Right lobe of liver (tissue), 6 donors: ENCODE measurements around the gene FDX1. TPM values are rescaled to one million over a fixed set of nuclear protein-coding genes. Genes with fewer than 3 reads are reported as not detected.

Source experiments
- ATAC-seq, 4 donors: fragments of 200-7000 bp; cut with Tn5 transposase; one replicate each; pipeline ENCODE4 v1.9.1; 2020; ENCODE audit warnings: mild to moderate bottlenecking in 4 of 4, moderate library complexity in 4 of 4
- DNase-seq, 3 donors: peaks; one replicate each; pipeline ENCODE4 v3.0.0-alpha.2; 2020
- H3K27ac ChIP-seq, 3 donors: fragments of 200-600 bp; one replicate each; pipeline ENCODE4 v1.8.0; 2022
- H3K27me3 ChIP-seq, 2 donors: fragments of 200-600 bp; one replicate each; pipeline ENCODE4 v1.8.0; 2022
- H3K36me3 ChIP-seq, 4 donors: fragments of 200-600 bp; sonication (generic) in 1 of 4; one replicate each; pipeline versions ENCODE4 v1.5.1 to v1.8.0; 2017 to 2022; ENCODE audit warnings: control low read depth in 1 of 4
- H3K4me1 ChIP-seq, 4 donors: fragments of 200-600 bp; sonication (generic) in 1 of 4; one replicate each; pipeline versions ENCODE4 v1.5.1 to v1.8.0; 2017 to 2022; ENCODE audit warnings: control low read depth in 1 of 4
- H3K4me3 ChIP-seq, 3 donors: fragments of 200-600 bp; one replicate each; pipeline ENCODE4 v1.8.0; 2022
- H3K9me3 ChIP-seq, 4 donors: fragments of 200-600 bp; sonication (generic) in 1 of 4; one replicate each; pipeline versions ENCODE4 v1.5.1 to v1.8.0; 2017 to 2022; ENCODE audit warnings: control low read depth in 1 of 4
- POLR2A ChIP-seq: fragments of 450-650 bp; IDR thresholded peaks from one replicate; pipeline ENCODE4 v1.6.1; 2017; ENCODE audit warnings: antibody characterized with exemption, mild to moderate bottlenecking
- WGBS: methylation state at CpG from one replicate; pipeline ENCODE4 v1.1.6; 2018; ENCODE audit warnings: low coverage, low lambda C conversion rate; ENCODE audit not compliant: insufficient coverage; ENCODE audit errors: missing lambda C conversion rate; 5-methylcytosine and 5-hydroxymethylcytosine counted together
- intact Hi-C, 2 donors: fragments of 100-400 bp; cut with DNase I; formaldehyde crosslinking; loops; one replicate each; pipeline versions ENCODE4 v1.11.2 to v1.14.1; 2022
- total RNA-seq, 6 experiments: library from RNA; depleted of rRNA in 2 of 6; stranded (reverse); fragments of >200 nt in 2 of 6; fragmentation: NEBNext Ultra II Directional in 3 of 6; extraction: Animal tissue kit (Norgen Biotek cat#: 25700) in 3 of 6; gene quantifications; one replicate each; pipeline versions ENCODE4 v1.1.0 to v1.2.4, GENCODE V29; 2016 to 2023
- TF ChIP-seq, protein P1 (sequence below), 4 donors: fragments of 200-600 bp in 3 of 4; fragments of 450-650 bp in 1 of 4; IDR thresholded peaks; one replicate each; pipeline versions ENCODE4 v1.5.1 to v1.8.0; 2016 to 2022; ENCODE audit warnings: antibody characterized with exemption in 4 of 4, mild to moderate bottlenecking in 2 of 4
- donor health status: DM: no; HTN: yes; CAD: no.
- donor health status: DM: no; HTN: no; CAD: no.
- donor health status: DM: no; HTN: no; CAD: no.
- donor health status: DM: no; HTN: yes; CAD: no.
- donor health status: DM: no; HTN: yes; CAD: no.

Gene FDX1
- total RNA-seq, 6 experiments from 2014 or later = 20.6 to 42.6 (median 25.1) TPM

DNA sequence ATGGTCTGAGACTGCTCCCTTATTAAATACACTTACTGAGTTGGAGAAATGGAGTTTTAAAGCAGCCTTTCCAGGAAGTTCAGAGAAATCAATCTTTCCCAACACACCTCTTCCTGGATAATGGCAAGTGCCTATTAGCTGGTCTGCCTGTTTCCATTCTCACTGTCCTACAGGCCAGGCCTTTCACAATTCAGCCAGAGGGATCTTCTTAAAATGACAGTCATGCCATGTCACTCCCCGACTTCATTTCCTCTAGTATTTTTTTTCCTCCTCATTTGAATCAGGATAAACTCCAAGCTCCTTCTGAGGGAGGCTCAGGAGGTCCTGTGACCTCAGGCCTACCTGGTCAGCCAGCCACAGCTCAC lies 62.6 kb downstream of the FDX1 start:
- Histone ChIP-seq H3K27me3 (no peaks in the 10 kb centered on the region), H3K36me3 (no peaks in the 10 kb centered on the region), H3K4me3 (no peak overlapping the region), H3K9me3 (no peaks in the 10 kb centered on the region), H3K4me1 (no peaks in the 10 kb centered on the region), H3K27ac (no peak overlapping the region)
- TF ChIP-seq POLR2A = no peak
- TF ChIP-seq, protein P1, sequence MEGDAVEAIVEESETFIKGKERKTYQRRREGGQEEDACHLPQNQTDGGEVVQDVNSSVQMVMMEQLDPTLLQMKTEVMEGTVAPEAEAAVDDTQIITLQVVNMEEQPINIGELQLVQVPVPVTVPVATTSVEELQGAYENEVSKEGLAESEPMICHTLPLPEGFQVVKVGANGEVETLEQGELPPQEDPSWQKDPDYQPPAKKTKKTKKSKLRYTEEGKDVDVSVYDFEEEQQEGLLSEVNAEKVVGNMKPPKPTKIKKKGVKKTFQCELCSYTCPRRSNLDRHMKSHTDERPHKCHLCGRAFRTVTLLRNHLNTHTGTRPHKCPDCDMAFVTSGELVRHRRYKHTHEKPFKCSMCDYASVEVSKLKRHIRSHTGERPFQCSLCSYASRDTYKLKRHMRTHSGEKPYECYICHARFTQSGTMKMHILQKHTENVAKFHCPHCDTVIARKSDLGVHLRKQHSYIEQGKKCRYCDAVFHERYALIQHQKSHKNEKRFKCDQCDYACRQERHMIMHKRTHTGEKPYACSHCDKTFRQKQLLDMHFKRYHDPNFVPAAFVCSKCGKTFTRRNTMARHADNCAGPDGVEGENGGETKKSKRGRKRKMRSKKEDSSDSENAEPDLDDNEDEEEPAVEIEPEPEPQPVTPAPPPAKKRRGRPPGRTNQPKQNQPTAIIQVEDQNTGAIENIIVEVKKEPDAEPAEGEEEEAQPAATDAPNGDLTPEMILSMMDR (IDR thresholded peaks at IDR 0.05) = no peak
- 42% methylated on average over 1 of the region's 1 CpG for WGBS
- no peak for ATAC-seq
- DNase-seq = no peak
- intact Hi-C loops = no loop called here

GRCh38 chr11:110493346-110493745 lies 63.6 kb downstream of the FDX1 start:
- Histone ChIP-seq H3K27me3 (no peaks in the 10 kb centered on the region), H3K4me3 (no peak overlapping the region), H3K36me3 (no peaks in the 10 kb centered on the region), H3K9me3 (no peaks in the 10 kb centered on the region), H3K4me1 (no peaks in the 10 kb centered on the region), H3K27ac (no peak overlapping the region)
- ATAC-seq = no peak
- WGBS = 84% methylated on average over 2 of the region's 2 CpGs
- DNase-seq = no peak
- no peak for TF ChIP-seq POLR2A
- TF ChIP-seq, protein P1 (IDR thresholded peaks at IDR 0.05) = no peak
- intact Hi-C loops = no loop called here

DNA sequence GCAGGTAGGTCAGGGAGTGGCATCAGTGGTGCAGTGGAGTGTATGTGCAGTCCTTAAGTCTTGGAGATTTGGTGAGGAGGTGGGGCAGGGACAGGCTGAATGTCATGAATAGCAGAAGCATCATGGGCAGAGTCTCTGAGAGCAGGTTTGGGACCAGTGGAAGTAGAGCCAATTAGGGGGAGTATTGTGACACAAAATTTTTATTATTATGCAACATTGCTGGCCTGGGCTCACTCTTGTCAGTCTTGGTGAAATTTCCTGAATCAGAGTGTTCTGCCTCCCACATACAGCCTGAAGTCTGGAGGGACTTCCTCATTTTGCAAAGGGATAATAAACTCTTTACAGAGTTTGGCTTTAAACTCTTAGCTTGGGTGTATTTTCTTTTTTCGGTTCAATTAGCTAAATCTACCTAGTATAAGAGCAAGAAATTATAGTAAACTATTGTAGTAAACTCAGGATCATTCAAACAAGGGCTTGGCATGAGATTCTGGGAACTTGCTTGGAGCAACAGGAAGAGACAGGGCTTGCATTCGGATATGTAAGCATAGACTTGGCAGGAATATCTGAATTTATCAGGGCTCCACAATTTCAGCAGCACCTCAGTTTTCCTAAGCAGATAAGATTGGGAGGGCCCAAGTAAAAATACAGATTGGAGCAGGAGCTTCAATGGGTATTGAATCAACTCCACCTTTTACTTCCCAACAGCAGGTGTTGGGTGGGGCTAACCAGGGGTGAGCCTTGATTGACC lies 67.7 kb downstream of the FDX1 start:
- ATAC-seq (peak; percentile 52 to 87 (median 64)), DNase-seq (no peak)
- no peaks in the 10 kb centered on the region for H3K36me3 ChIP-seq
- no peaks in the 10 kb centered on the region for H3K9me3 ChIP-seq
- H3K4me3 ChIP-seq = no peak overlapping the region
- H3K27ac ChIP-seq = no peak overlapping the region
- WGBS = 0% methylated on average over 2 of the region's 2 CpGs
- TF ChIP-seq POLR2A = no peak
- TF ChIP-seq, protein P1 (IDR thresholded peaks at IDR 0.05) = no peak
- H3K4me1 ChIP-seq = no peaks in the 10 kb centered on the region
- intact Hi-C loops = no loop called here
- no peaks in the 10 kb centered on the region for H3K27me3 ChIP-seq

GRCh38 chr11:110501428-110501827 lies 71.7 kb downstream of the FDX1 start:
- DNase-seq (no peak), ATAC-seq (peak in 1 of 4 donors; percentile 46)
- Histone ChIP-seq H3K4me3 (no peak overlapping the region), H3K4me1 (no peaks in the 10 kb centered on the region), H3K27me3 (no peaks in the 10 kb centered on the region), H3K27ac (no peak overlapping the region), H3K9me3 (no peaks in the 10 kb centered on the region), H3K36me3 (no peaks in the 10 kb centered on the region)
- intact Hi-C loops = no loop called here
- TF ChIP-seq, protein P1 (IDR thresholded peaks at IDR 0.05) = no peak
- no peak for TF ChIP-seq POLR2A
- 75% methylated on average over 2 of the region's 2 CpGs for WGBS
